Measurements from ENCODE around the gene LKAAEAR1.

DNA sequence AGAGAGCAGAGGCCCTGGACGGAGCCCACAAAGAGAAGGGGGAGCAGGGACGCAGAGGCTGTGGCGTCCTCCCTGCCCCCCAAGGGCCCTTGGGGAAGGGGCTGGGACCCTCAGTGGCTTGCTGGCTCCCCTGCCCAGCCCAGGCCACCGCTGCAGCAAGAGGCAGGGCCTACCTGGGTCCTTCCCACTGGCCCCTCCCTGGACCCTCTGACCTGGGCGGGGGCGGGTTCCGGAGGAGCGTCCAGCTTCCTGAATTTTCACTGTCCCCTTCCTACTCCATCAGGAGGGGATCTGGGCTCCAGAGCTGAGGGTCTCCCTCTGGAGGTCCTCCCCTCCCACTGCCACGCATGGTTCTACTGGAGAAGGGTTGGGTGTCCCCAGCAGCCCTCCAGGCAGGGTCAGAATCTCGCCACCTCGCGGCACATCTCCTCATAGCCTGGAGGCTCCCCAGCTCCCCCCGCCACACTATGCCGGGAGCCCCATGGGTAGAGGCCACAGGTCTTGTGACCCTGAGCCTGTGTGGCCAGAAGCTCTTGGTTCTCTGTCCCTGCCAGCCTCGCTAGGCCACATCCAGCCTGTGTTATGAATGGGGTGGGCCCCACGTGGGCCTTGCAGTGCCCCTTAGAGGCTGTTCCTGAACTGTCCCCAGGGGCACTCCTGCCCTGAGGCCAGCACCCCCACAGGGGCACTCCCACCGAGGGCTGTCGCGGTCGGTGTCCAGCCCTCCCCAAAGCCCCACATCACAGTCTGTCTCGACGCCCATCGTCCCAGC lies 33.8 kb downstream of the LKAAEAR1 start:
- TF ChIP-seq POLR2A (IDR thresholded peaks at IDR 0.05; ENCODE audit: extremely low read depth, insufficient read length) = no peak
- TF ChIP-seq, protein P1, sequence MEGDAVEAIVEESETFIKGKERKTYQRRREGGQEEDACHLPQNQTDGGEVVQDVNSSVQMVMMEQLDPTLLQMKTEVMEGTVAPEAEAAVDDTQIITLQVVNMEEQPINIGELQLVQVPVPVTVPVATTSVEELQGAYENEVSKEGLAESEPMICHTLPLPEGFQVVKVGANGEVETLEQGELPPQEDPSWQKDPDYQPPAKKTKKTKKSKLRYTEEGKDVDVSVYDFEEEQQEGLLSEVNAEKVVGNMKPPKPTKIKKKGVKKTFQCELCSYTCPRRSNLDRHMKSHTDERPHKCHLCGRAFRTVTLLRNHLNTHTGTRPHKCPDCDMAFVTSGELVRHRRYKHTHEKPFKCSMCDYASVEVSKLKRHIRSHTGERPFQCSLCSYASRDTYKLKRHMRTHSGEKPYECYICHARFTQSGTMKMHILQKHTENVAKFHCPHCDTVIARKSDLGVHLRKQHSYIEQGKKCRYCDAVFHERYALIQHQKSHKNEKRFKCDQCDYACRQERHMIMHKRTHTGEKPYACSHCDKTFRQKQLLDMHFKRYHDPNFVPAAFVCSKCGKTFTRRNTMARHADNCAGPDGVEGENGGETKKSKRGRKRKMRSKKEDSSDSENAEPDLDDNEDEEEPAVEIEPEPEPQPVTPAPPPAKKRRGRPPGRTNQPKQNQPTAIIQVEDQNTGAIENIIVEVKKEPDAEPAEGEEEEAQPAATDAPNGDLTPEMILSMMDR (IDR thresholded peaks at IDR 0.05; ENCODE audit: low read depth, low read length) = no peak
- TF ChIP-seq, protein P2, sequence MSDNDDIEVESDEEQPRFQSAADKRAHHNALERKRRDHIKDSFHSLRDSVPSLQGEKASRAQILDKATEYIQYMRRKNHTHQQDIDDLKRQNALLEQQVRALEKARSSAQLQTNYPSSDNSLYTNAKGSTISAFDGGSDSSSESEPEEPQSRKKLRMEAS (IDR thresholded peaks at IDR 0.05; ENCODE audit: low read depth, low read length) = peak; percentile 59; the same call in 1 of the 2 replicates
